Body of pancreas (tissue), 4 donors: ENCODE measurements around the gene CARD11.

Experiments used
- CTCF ChIP-seq, 7 experiments: fragments of 450-650 bp in 4 of 7; fragments of 200-600 bp in 3 of 7; sonication (generic) in 3 of 7; IDR thresholded peaks; one replicate each; pipeline ENCODE4 v1.5.1; 2016 to 2019; ENCODE audit warnings: antibody characterized with exemption in 7 of 7
- POLR2A ChIP-seq, 3 donors: fragments of 450-650 bp; IDR thresholded peaks; one replicate each; pipeline ENCODE4 v1.6.1; 2016; ENCODE audit warnings: antibody characterized with exemption in 3 of 3, mild to moderate bottlenecking in 2 of 3

DNA sequence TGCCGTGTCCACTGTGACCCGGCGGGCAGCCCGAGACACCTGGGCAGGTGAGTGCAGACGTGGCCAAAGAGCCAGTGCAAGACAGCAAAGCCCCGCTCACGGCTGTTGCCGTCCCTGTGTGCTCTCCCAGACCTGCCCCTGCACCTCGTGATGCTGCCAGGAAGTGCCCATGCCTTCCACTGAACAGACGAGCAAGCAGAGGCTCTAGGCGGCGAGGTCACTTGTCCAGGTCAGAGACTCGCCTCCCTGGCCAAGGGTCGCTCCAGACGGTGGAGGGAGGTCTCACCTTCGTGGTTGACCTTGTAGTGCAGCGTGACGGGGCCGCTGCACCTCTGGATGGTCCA, 121.3 kb downstream of the CARD11 start:
- TF ChIP-seq POLR2A (IDR thresholded peaks at IDR 0.05) (no peak), CTCF (IDR thresholded peaks at IDR 0.05) (no peak)
